H1 (cell line): ENCODE data around the gene GGCX. TPM values are rescaled to one million over a fixed set of nuclear protein-coding genes. Genes with fewer than 3 reads are reported as not detected.

ENCODE experiments used
- ASH2L ChIP-seq: fragments of 200-600, 300-600 bp; sonication (generic); IDR thresholded peaks from one replicate; pipeline ENCODE4 v1.7.1; 2017; ENCODE audit warnings: low read length
- BRCA1 ChIP-seq: IDR thresholded peaks from 2 replicates; pipeline ENCODE4 v1.6.1; 2012; ENCODE audit warnings: low read depth, low read length, improper control_type of control experiment
- CHD2 ChIP-seq: IDR thresholded peaks from 2 replicates; pipeline ENCODE4 v1.6.1; 2012; ENCODE audit warnings: low read length, improper control_type of control experiment
- FOSL1 ChIP-seq: IDR thresholded peaks from 2 replicates; pipeline ENCODE4 v1.6.1; 2011; ENCODE audit warnings: mild to moderate bottlenecking, low read depth, low read length, moderate library complexity; ENCODE audit not compliant: insufficient read depth
- GABPA ChIP-seq: IDR thresholded peaks from 2 replicates; pipeline ENCODE4 v1.6.1; 2011; ENCODE audit warnings: mild to moderate bottlenecking, low read length, moderate library complexity, borderline replicate concordance; ENCODE audit not compliant: insufficient read depth
- MAFK ChIP-seq: IDR thresholded peaks from 2 replicates; pipeline ENCODE4 v1.6.1; 2012; ENCODE audit warnings: low read depth, mild to moderate bottlenecking, improper control_type of control experiment, low read length
- SP1 ChIP-seq: IDR thresholded peaks from 2 replicates; pipeline ENCODE4 v1.6.1; 2011; ENCODE audit warnings: low read depth, low read length
- polyA plus RNA-seq, 7 experiments: library from polyadenylated mRNA; depleted of rRNA in 3 of 7; stranded (reverse) in 5 of 7; unstranded in 2 of 7; fragments of >200 nt in 5 of 7; fragments of 200-250 nt in 2 of 7; gene quantifications; 1 replicate in 5 of 7; 2 replicates in 1 of 7; 4 replicates in 1 of 7; pipeline versions ENCODE4 v1.2.1 to v1.2.3, GENCODE V29; 2011 to 2013; ENCODE audit warnings: missing spikeins in 2 of 7, mixed read lengths in 2 of 7
- total RNA-seq: library from RNA; stranded (reverse); fragmentation: NEBNext Ultra II Directional; extraction: Animal tissue kit (Norgen Biotek cat#: 25700); gene quantifications from 2 replicates; pipeline ENCODE4 v1.2.1, GENCODE V29; 2021

Gene GGCX
- total and polyA plus RNA-seq, 2 of the 8 experiments (the other 6 are each of a cell fraction or from before 2014, with no cell fraction given): 29.4 to 33.8 TPM

GRCh38 chr2:85534881-85535280 lies 26.4 kb downstream of the GGCX start (continued):
- TF ChIP-seq SP1 (no peak), BRCA1 (no peak), ASH2L (no peak), FOSL1 (no peak), MAFK (no peak), GABPA (no peak), CHD2 (no peak)
